Measurements from ENCODE around the gene TMEM168.
"Not testable (repeated sequence)": the region's sequence is repeated elsewhere in the genome, so short reads cannot be mapped to it uniquely, and the experiment has no call there.

The TMEM168 gene, protein sequence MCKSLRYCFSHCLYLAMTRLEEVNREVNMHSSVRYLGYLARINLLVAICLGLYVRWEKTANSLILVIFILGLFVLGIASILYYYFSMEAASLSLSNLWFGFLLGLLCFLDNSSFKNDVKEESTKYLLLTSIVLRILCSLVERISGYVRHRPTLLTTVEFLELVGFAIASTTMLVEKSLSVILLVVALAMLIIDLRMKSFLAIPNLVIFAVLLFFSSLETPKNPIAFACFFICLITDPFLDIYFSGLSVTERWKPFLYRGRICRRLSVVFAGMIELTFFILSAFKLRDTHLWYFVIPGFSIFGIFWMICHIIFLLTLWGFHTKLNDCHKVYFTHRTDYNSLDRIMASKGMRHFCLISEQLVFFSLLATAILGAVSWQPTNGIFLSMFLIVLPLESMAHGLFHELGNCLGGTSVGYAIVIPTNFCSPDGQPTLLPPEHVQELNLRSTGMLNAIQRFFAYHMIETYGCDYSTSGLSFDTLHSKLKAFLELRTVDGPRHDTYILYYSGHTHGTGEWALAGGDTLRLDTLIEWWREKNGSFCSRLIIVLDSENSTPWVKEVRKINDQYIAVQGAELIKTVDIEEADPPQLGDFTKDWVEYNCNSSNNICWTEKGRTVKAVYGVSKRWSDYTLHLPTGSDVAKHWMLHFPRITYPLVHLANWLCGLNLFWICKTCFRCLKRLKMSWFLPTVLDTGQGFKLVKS

GRCh38 chr7:112789817-112790585 is at the start of gene TMEM168:
TSS of gene TMEM168 (minus strand) at chr7:112790393. CDS start at chr7:112784825, 5,568 bp downstream.
- DNase-seq: peak; percentile 68 to 90 (median 81)

DNA sequence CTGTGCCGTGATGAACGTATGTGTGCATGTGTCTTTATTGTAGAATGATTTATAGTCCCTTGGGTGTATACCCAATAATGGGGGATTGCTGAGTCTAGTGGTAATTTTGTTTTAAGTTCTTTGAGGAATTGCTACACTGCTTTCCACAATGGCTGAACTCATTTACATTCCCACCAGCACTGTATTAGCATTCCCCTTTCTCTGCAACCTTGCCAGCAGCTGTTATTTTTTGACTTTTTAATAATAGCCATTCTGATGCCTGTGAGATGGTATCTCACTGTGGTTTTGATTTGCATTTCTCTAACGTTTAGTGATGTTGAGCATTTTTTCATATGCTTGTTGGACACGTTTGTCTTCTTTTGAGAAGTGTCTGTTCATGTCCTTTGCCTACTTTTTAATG is 45.7 kb upstream of the TMEM168 start:
- DNase-seq: not testable (repeated sequence)

DNA sequence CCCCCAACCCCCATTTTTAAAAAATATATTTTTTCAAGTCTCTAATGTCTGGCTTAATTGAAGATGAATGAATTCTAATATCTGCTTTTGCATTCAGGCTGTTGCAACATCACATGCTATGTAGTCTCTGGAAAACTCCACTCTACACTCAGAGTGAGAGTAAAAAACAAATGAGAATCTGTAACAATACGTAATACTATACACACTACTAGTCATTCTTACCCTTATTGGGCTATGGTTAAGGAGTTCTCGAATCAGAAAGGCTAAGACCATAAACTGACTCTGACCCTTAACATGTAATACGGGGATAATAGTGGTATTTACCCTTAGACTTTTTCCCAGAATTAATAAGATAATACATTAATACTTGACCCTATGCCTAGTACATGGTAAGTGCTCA is 42.9 kb upstream of the TMEM168 start:
- no peak for DNase-seq

- DNase-seq: no peak
These were observed 40.6 kb upstream of the TMEM168 start for GRCh38 chr7:112830769-112831168.

- DNase-seq: no peak
These were observed 38.5 kb upstream of the TMEM168 start for GRCh38 chr7:112828696-112829095.

- DNase-seq: no peak
These were observed 31.2 kb upstream of the TMEM168 start for GRCh38 chr7:112821345-112821744.

DNA sequence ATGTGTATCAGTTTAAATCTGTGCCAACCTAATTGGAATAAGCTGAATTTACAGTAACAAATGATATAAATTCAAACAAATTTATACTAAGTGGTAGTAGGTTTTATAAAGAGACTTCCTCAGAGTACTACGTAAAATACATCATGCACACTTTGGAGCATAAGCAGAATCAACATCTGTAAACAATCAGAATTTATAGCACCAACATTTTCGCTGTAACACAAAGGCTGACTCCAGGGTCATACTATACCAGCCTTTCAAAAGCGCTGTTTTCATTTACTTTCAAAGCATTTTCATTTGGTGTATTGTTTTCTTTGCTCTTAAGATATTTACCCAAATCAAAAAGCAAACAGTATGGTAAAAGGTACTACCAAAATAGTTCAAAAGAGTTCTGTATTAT is 29.3 kb upstream of the TMEM168 start:
- no peak for DNase-seq

DNA sequence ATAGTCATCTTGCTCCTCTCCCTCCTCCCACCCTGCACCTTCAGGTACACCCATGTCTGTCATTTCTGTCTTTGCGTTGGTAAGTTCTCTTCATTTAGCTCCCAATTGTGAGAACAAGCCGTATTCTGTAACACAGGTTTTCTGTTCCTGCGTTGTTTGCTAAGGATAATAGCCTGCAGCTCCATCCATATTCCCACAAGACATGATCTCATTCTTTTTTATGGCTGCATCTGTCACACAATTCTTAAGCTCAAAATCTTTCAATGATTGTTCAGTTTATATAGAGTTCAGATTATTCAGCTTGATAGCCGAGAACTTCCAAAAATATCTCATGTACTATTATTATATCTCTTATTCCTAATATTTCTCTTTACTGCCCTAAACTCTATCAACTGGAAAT is 16.0 kb upstream of the TMEM168 start:
- no peak for DNase-seq

DNA sequence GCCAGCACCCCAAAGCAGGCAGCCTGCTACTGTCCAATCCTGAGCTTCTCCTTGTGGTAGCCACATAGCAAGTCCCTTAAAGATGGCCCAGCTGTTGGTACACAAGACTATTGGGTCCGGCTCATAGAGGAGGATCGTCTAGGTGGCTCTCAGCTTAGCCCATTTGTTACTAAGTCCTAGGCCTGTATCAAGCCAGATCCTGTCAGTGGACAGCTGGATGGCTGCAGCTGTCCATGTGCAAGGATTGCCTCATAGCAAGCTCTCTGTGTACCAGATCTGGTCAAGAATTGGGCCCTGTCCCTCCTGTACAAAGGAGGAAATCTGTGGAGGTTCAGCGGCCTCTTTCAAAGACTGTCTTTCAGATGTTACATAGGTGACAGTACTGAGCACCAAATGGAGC is 12.2 kb upstream of the TMEM168 start:
- no peak for DNase-seq

DNA sequence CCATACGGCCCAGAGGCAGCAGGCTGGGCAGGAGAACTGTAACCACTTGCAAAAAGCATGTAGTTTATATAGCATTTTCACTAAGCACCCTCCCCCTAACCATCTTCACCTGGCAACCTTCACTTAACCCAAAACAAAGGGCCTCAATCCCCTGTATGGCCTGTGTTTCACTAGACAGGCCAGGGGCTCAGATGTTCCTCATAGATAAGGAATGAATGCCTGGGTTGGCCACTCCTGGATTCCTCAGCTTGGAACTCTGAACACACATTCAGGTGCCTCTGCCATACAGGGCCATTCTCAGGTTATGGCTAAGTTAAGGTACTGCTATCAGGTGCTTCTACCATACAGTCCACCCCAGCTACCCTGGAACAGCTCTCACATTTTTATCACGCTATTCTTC is 10.3 kb upstream of the TMEM168 start:
- DNase-seq: no peak

GRCh38 chr7:112799448-112800120 is 9.4 kb upstream of the TMEM168 start:
- DNase-seq: no peak

DNA sequence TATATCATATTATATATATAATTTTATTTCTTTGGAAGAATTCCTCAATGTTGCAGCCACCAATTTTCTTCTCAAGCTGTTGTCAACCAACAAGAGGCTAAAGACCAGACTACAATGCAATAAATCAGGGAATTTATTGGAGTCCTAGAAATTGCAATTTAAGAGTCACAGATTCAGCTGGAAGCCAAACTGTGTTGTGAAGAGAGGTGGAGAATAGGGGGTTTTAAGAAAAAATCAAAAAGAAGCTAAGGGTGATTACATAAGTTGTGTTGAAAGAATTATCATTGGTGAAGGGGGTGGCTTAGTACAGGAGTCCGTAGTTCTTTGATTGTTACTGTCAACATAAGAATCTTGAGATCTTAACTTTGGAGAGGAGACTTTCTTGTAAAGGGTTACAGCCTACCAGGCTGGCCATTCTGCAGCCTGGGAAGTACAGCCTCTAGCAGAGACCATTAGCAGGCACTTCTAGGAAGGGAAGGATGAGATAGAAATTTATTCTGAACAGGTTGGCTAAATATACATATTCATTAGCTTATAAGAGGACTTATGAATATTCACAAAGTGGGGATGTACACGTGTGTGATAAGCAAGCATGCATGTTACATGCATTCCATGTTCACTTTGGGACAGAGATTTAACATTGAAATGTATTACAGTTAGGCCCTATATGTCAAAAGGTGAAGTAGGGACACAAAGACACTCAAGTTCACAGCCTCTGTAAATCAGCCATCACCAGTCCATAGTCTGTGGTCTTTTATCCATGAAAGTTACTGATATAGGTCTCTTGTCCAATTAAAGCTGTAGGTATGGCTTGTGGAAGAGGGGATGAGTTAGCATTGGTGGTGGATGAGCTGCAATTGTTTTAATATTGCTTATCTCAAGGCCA is 8.3 kb upstream of the TMEM168 start:
- no peak for DNase-seq

DNA sequence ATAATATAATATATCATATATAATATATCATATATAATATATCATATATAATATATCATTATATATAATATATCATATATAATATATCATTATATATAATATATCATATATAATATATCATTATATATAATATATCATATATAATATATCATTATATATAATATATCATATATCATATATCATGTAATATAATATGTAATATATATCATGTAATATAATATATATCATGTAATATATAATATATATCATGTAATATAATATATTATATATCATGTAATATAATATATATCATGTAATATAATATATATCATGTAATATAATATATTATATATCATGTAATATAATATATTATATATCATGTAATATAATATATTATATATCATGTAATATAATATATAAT is 6.4 kb upstream of the TMEM168 start:
- DNase-seq: not testable (repeated sequence)

DNA sequence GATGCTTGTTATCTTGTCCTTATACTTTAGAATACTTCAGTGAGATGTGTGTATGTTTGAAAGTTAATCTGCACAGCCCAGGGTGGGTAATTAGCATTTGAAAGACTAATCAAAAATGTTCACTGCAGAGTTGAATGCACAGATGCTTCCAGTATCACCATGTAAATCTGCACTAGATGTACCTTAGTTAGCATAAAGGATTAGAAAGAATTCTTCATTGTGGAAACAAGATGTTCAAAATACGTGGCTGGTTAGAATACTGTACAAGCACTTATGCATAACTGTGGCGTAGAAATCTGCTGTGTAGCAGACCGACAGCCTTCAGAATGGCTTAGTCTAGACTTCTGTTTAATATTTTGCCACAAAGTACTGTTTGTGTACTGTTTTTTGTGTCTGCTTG is 2.2 kb upstream of the TMEM168 start:
- DNase-seq: no peak

- no peak for DNase-seq
These were observed 1.4 kb upstream of the TMEM168 start for GRCh38 chr7:112791465-112792168.

DNA sequence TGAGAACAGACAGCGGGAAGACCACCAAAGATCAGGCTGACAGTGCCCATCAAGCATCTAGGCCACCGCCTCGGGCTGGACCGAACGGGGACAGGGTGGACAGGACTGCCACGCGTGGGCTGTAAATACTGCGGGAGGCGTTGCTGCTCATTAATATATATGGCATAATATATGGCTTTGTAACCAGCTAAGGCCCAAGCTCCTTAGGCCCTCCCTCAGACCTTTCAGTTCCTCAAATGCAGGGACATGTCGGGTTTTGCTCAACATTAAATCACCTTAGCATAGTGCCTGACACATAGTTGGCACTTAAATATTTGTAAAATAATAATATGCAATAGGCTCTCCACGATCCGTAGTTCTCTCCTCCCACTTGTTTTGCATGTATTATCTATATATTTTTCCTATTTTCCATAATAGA is 402 bp upstream of the TMEM168 start:
- peak; percentile 31 to 52 (median 51) for DNase-seq

DNA sequence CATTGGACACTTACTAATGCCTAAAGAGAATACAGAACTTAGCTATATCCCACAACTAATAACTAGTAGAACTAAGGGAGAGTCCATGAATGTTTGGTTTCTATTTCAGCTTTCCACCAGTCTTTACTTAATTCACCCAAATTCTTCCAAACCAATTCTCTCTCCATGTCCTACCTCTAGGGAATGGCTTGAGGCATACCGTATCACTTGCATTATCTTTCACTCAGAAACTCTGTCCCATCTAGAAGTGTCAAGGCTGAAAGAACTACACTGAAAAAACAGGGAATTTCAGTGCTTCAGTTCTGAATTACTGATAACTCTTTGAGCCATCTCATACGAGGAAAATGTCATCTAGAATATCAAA is 758 bp downstream of the TMEM168 start:
- peak in 1 of 3 donors; percentile 1 for DNase-seq

DNA sequence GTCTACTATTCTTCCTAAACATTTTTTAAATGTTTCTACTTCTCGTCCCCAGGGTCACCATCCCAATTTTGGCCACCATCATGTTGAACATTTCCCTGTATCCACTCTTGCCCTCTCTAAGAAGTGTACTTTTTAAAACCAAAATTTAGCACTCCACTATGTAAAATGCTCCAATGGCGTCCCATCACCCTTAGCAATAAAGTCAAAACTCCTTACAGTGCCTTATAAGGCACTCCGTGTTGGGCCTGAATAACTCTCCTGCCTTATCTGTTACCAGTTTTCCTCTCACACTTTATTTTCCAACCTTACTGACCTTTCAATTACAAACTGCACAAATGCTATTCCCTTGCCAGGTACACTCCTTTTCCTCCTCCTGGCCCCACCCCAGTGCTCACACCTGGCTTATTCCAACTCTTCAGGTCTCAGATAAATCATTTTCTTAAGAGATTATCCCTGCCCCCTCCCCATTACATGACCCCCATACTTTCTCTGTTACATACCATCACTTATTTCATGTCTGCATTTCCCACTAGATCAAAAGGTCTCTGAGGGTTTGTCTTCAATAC is 1.3 kb downstream of the TMEM168 start:
- DNase-seq: no peak

GRCh38 chr7:112784603-112785002 is 5.6 kb downstream of the TMEM168 start:
- peak in 1 of 3 donors; percentile 43 for DNase-seq

- no peak for DNase-seq
These were observed 7.7 kb downstream of the TMEM168 start for GRCh38 chr7:112782498-112782897.

- no peak for DNase-seq
These were observed 8.6 kb downstream of the TMEM168 start for GRCh38 chr7:112781558-112781957.
